Muscle layer of colon (tissue), 2 donors: ENCODE data around the gene IFITM2.

ENCODE experiments used
- H3K27ac ChIP-seq: one replicate; pipeline ENCODE4 v1.7.0; 2013; ENCODE audit warnings: low read depth, mild to moderate bottlenecking, low read length, moderate library complexity
- H3K27me3 ChIP-seq, 2 donors: one replicate each; pipeline ENCODE4 v1.7.0; 2013; ENCODE audit warnings: low read length in 2 of 2, mild to moderate bottlenecking in 2 of 2; ENCODE audit not compliant: insufficient read depth in 2 of 2, control insufficient read depth in 1 of 2
- H3K36me3 ChIP-seq: one replicate; pipeline ENCODE4 v1.7.0; 2013; ENCODE audit warnings: mild to moderate bottlenecking, low read length; ENCODE audit not compliant: insufficient read depth
- H3K4me1 ChIP-seq: one replicate; pipeline ENCODE4 v1.7.0; 2013; ENCODE audit warnings: mild to moderate bottlenecking, low read length; ENCODE audit not compliant: insufficient read depth
- H3K4me3 ChIP-seq, 2 donors: one replicate each; pipeline ENCODE4 v1.7.0; 2013; ENCODE audit warnings: low read length in 2 of 2, low read depth in 1 of 2, mild to moderate bottlenecking in 1 of 2, moderate library complexity in 1 of 2
- H3K9ac ChIP-seq: one replicate; pipeline ENCODE4 v1.7.0; 2013; ENCODE audit warnings: low read length
- H3K9me3 ChIP-seq: one replicate; pipeline ENCODE4 v1.7.0; 2013; ENCODE audit warnings: mild to moderate bottlenecking, low read length
- donor health status: abdominal sarcoma.
- donor health status: Adenocarcinoma of cecum.

IFITM2 gene

GRCh38 chr11:290621-291231, 16.9 kb upstream of the IFITM2 start:
- Histone ChIP-seq H3K36me3 (no peaks in the 10 kb centered on the region), H3K4me3 (no peak overlapping the region), H3K9me3 (no peaks in the 10 kb centered on the region), H3K27me3 (peaks cover 0 to 16% of the 10 kb centered on the region in 2 donors), H3K27ac (no peak overlapping the region), H3K9ac (no peak overlapping the region), H3K4me1 (peaks cover 6% of the 10 kb centered on the region)

GRCh38 chr11:291281-292210, 16.1 kb upstream of the IFITM2 start:
- peaks cover 6% of the 10 kb centered on the region for H3K4me1 ChIP-seq
- no peaks in the 10 kb centered on the region for H3K9me3 ChIP-seq
- H3K27ac ChIP-seq = no peak overlapping the region
- H3K4me3 ChIP-seq = no peak overlapping the region
- H3K9ac ChIP-seq = no peak overlapping the region
- H3K27me3 ChIP-seq = peaks cover 0 to 16% of the 10 kb centered on the region in 2 donors
- H3K36me3 ChIP-seq = no peaks in the 10 kb centered on the region

GRCh38 chr11:292211-293121, 15.2 kb upstream of the IFITM2 start:
- Histone ChIP-seq H3K9me3 (no peaks in the 10 kb centered on the region), H3K36me3 (no peaks in the 10 kb centered on the region), H3K27ac (no peak overlapping the region), H3K27me3 (peaks cover 0 to 21% of the 10 kb centered on the region in 2 donors), H3K4me3 (no peak overlapping the region), H3K9ac (no peak overlapping the region), H3K4me1 (peaks cover 6% of the 10 kb centered on the region)

- H3K4me1 ChIP-seq = peaks cover under 1% of the 10 kb centered on the region
- no peak overlapping the region for H3K4me3 ChIP-seq
- H3K27ac ChIP-seq = no peak overlapping the region
- peaks cover under 1 to 23% of the 10 kb centered on the region in 2 donors for H3K27me3 ChIP-seq
- no peaks in the 10 kb centered on the region for H3K9me3 ChIP-seq
- no peak overlapping the region for H3K9ac ChIP-seq
- H3K36me3 ChIP-seq = no peaks in the 10 kb centered on the region
These were observed 14.3 kb upstream of the IFITM2 start for GRCh38 chr11:293271-293851.

- H3K9ac ChIP-seq = no peak overlapping the region
- H3K4me3 ChIP-seq = no peak overlapping the region
- no peaks in the 10 kb centered on the region for H3K36me3 ChIP-seq
- H3K27ac ChIP-seq = no peak overlapping the region
- H3K27me3 ChIP-seq = peaks cover 6 to 28% of the 10 kb centered on the region in 2 donors
- no peaks in the 10 kb centered on the region for H3K4me1 ChIP-seq
- H3K9me3 ChIP-seq = no peaks in the 10 kb centered on the region
These were observed 13.6 kb upstream of the IFITM2 start for GRCh38 chr11:293852-294661.

GRCh38 chr11:294780-295179, 12.8 kb upstream of the IFITM2 start:
- Histone ChIP-seq H3K9ac (no peak overlapping the region), H3K9me3 (no peaks in the 10 kb centered on the region), H3K27ac (no peak overlapping the region), H3K4me3 (no peak overlapping the region), H3K36me3 (no peaks in the 10 kb centered on the region), H3K27me3 (peaks cover 6 to 36% of the 10 kb centered on the region in 2 donors), H3K4me1 (no peaks in the 10 kb centered on the region)

- Histone ChIP-seq H3K9ac (no peak overlapping the region), H3K36me3 (no peaks in the 10 kb centered on the region), H3K27me3 (peaks cover 6 to 42% of the 10 kb centered on the region in 2 donors)
These were observed 12.1 kb upstream of the IFITM2 start for GRCh38 chr11:295351-296170.

GRCh38 chr11:296171-297050, 11.2 kb upstream of the IFITM2 start:
- no peak overlapping the region for H3K9ac ChIP-seq
- peaks cover 6 to 42% of the 10 kb centered on the region in 2 donors for H3K27me3 ChIP-seq
- H3K9me3 ChIP-seq = no peaks in the 10 kb centered on the region
- no peaks in the 10 kb centered on the region for H3K4me1 ChIP-seq
- no peaks in the 10 kb centered on the region for H3K36me3 ChIP-seq
- no peak overlapping the region for H3K4me3 ChIP-seq
- no peak overlapping the region for H3K27ac ChIP-seq

More at GRCh38 chr11:295351-296170, 12.1 kb upstream of the IFITM2 start:
- no peaks in the 10 kb centered on the region for H3K4me1 ChIP-seq
- no peaks in the 10 kb centered on the region for H3K9me3 ChIP-seq
- H3K4me3 ChIP-seq = no peak overlapping the region
- no peak overlapping the region for H3K27ac ChIP-seq

GRCh38 chr11:297051-297585, 10.5 kb upstream of the IFITM2 start:
- no peak overlapping the region for H3K27ac ChIP-seq

More at GRCh38 chr11:297051-297585, 10.5 kb upstream of the IFITM2 start:
- Histone ChIP-seq H3K9me3 (no peaks in the 10 kb centered on the region), H3K4me1 (no peaks in the 10 kb centered on the region), H3K27me3 (peaks cover 6 to 42% of the 10 kb centered on the region in 2 donors), H3K4me3 (no peak overlapping the region), H3K9ac (no peak overlapping the region), H3K36me3 (no peaks in the 10 kb centered on the region)
